Ectodermal cell (in vitro differentiated cells): ENCODE data around the gene EEF1A1. TPM values are rescaled to one million over a fixed set of nuclear protein-coding genes. Genes with fewer than 3 reads are reported as not detected.
"Not testable (repeated sequence)": the region's sequence is repeated elsewhere in the genome, so short reads cannot be mapped to it uniquely, and the experiment has no call there.

Source experiments
- H3K27ac ChIP-seq: 2 replicates; pipeline ENCODE4 v1.7.0; 2013; ENCODE audit warnings: mild to moderate bottlenecking, low read depth, low read length; ENCODE audit not compliant: insufficient read depth, poor library complexity, severe bottlenecking
- H3K27me3 ChIP-seq: 2 replicates; pipeline ENCODE4 v1.7.0; 2013; ENCODE audit warnings: mild to moderate bottlenecking, low read length; ENCODE audit not compliant: insufficient read depth, control insufficient read depth, poor library complexity, severe bottlenecking
- H3K36me3 ChIP-seq: one replicate; pipeline ENCODE4 v1.7.0; 2013; ENCODE audit warnings: low read length; ENCODE audit not compliant: control insufficient read depth, insufficient read depth
- H3K4me1 ChIP-seq: one replicate; pipeline ENCODE4 v1.7.0; 2013; ENCODE audit warnings: low read length; ENCODE audit not compliant: control insufficient read depth, insufficient read depth
- H3K4me3 ChIP-seq: 2 replicates; pipeline ENCODE4 v1.7.0; 2013; ENCODE audit warnings: low read depth, low read length, control low read depth; ENCODE audit not compliant: insufficient read depth
- H3K9me3 ChIP-seq: 2 replicates; pipeline ENCODE4 v1.7.0; 2013; ENCODE audit warnings: mild to moderate bottlenecking, low read length, moderate library complexity; ENCODE audit not compliant: control insufficient read depth
- WGBS, 2 experiments: methylation state at CpG; one replicate each; pipeline ENCODE4 v1.1.7; 2013; ENCODE audit warnings: missing lambda C conversion rate in 2 of 2; 5-methylcytosine and 5-hydroxymethylcytosine counted together
- polyA plus RNA-seq, 4 experiments: library from polyadenylated mRNA; stranded (reverse); fragments of 50-300 nt; gene quantifications; one replicate each; pipeline ENCODE4 v1.2.3, GENCODE V29; 2013

EEF1A1 gene
- 12,851 TPM for polyA plus RNA-seq (2013, experiment 1 of 4)
- 12,629 TPM for polyA plus RNA-seq (2013, experiment 2 of 4)
- 9,874 TPM for polyA plus RNA-seq (2013, experiment 3 of 4)
- 10,984 TPM for polyA plus RNA-seq (2013, experiment 4 of 4)

DNA sequence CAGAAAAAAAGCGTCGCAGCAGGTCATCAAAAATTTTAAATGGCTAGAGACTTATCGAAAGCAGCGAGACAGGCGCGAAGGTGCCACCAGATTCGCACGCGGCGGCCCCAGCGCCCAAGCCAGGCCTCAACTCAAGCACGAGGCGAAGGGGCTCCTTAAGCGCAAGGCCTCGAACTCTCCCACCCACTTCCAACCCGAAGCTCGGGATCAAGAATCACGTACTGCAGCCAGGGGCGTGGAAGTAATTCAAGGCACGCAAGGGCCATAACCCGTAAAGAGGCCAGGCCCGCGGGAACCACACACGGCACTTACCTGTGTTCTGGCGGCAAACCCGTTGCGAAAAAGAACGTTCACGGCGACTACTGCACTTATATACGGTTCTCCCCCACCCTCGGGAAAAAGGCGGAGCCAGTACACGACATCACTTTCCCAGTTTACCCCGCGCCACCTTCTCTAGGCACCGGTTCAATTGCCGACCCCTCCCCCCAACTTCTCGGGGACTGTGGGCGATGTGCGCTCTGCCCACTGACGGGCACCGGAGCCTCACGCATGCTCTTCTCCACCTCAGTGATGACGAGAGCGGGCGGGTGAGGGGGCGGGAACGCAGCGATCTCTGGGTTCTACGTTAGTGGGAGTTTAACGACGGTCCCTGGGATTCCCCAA lies at the start of gene EEF1A1:
EEF1A1 (minus strand) TSS at position 345 of the 663 bp plus-strand sequence. CDS start 1,006 bp downstream, outside the sequence.
- peak within 1 kb of the TSS; percentile 94 for H3K27ac ChIP-seq
- peak within 1 kb of the TSS; percentile 66 for H3K4me3 ChIP-seq
- H3K4me1 ChIP-seq = peaks cover 14% of the 10 kb centered on the region
- peaks cover 15% of the 10 kb centered on the region for H3K27me3 ChIP-seq
- H3K36me3 ChIP-seq = peaks cover 40% of the 10 kb centered on the region
- no peaks in the 10 kb centered on the region for H3K9me3 ChIP-seq
- WGBS, 2 experiments = 0 to 1% methylated on average over 53 of the region's 53 CpGs

DNA sequence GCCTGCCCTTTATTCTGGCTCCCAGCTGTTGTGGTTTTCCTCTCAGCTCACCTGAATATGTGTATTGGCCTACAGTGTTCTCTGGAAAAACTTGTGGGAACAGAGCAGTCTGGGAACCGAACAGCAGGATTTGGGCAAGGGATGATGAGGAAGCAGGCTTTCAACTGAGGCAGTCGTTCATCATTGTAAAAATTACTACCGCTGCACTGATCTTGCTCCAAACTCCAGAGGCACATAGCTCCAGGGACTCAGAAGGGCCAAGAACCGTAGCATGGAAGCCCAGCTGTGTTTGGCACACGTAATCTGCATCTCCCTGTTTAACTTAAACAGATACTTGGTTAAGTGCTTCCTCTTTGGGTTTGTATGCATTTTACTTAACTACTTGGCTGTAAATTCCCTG lies 48.3 kb upstream of the EEF1A1 start:
- Histone ChIP-seq H3K9me3 (no peaks in the 10 kb centered on the region), H3K27me3 (no peaks in the 10 kb centered on the region), H3K4me1 (peaks cover 3% of the 10 kb centered on the region), H3K4me3 (no peak overlapping the region), H3K27ac (no peak overlapping the region), H3K36me3 (no peaks in the 10 kb centered on the region)
- WGBS, 2 experiments = 89 to 92% methylated on average over 5 of the region's 5 CpGs

DNA sequence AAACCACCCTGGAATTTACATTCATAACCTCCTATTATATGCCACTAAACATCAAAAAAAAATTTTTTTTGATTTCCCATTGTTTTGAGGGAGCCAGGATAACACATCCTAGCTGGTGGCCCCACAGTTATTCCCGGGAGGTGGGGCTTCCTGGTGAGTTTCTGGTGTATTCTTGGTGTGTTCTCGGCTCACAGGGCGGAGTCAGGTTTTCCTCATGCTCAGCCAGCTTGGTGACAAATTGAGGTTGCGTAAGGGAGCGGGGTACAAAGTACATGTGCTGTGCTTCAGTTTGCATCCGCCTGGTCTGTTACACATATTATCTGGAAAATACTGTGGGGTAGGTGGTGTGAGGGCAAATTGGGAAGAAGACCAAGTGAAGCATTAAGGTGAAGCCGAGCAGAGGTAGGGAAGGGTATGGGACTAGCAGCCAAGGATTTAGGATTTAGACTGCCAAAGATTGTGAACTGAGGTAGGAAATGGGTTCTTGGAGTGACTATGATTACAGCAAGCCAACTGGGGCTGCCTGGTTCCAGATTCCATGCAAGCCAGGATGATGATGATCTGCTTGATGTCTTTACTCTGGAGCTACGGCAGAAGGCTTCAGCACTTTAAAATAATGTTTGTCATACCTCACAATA lies 46.2 kb upstream of the EEF1A1 start:
- no peaks in the 10 kb centered on the region for H3K27me3 ChIP-seq
- peaks cover 3% of the 10 kb centered on the region for H3K4me1 ChIP-seq
- H3K36me3 ChIP-seq = no peaks in the 10 kb centered on the region
- no peak overlapping the region for H3K27ac ChIP-seq
- no peaks in the 10 kb centered on the region for H3K9me3 ChIP-seq
- no peak overlapping the region for H3K4me3 ChIP-seq
- 93% methylated on average over 8 of the region's 8 CpGs for WGBS, 2 experiments

DNA sequence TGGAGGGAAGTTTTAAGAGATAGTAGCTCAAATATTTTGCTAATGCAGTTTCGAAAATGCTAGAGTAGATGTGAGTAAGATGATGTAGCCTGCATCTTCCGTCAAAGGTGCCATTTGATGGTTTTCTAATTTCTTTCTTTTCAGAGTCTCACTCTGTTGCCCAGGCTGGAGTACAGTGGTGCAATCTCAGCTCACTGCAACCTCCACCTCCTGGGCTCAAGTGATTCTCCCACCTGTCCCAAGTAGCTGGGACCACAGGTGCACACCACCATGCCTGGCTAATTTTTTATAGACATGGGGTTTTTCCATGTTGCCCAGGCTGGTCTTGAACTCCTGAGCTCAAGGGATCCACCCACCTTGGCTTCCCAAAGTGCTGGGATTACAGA lies 45.6 kb upstream of the EEF1A1 start:
- H3K27ac ChIP-seq = peak overlapping the region; percentile 17
- not testable (repeated sequence) for H3K9me3 ChIP-seq, H3K36me3 ChIP-seq, H3K27me3 ChIP-seq, H3K4me3 ChIP-seq, H3K4me1 ChIP-seq
- WGBS, 2 experiments = 87 to 92% methylated on average over 2 of the region's 2 CpGs

DNA sequence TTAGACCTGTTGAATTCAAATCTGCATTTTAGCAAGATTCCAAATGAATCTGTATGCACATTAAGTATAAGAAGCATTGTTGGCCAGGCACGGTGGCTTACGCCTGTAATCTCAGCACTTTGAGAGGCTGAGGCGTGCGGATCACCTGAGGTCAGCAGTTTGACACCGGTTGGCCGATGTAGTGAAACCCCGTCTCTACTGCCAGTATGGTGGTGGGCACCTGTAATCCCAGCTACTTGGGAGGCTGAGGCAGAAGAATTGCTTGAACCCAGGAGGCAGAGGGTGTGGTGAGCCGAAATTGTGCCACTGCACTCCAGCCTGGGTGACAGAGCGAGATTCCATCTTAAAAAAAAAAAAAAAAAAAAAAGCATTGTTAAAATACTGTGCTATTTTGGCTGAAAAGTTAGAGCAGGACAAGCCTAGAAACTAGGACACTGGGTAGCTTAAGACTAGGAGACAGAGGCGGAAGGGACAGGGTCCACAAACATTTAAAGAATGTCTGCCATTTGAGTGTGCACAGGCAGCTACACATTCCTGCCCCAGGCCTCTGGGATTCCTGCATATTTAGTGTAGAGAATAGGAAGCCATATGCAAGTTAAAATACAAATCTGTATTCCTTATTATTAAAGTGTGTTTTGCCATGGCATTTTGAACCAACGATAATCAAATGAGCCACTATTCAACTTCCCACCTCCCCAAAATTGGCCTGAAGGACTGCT lies 45.1 kb upstream of the EEF1A1 start:
- H3K4me3 ChIP-seq = no peak overlapping the region
- H3K27me3 ChIP-seq = no peaks in the 10 kb centered on the region
- no peaks in the 10 kb centered on the region for H3K9me3 ChIP-seq
- H3K27ac ChIP-seq = peak overlapping the region; percentile 17
- H3K4me1 ChIP-seq = peaks cover 3% of the 10 kb centered on the region
- WGBS, 2 experiments = 86 to 88% methylated on average over 10 to 11 of the region's 11 CpGs
- H3K36me3 ChIP-seq = no peaks in the 10 kb centered on the region

DNA sequence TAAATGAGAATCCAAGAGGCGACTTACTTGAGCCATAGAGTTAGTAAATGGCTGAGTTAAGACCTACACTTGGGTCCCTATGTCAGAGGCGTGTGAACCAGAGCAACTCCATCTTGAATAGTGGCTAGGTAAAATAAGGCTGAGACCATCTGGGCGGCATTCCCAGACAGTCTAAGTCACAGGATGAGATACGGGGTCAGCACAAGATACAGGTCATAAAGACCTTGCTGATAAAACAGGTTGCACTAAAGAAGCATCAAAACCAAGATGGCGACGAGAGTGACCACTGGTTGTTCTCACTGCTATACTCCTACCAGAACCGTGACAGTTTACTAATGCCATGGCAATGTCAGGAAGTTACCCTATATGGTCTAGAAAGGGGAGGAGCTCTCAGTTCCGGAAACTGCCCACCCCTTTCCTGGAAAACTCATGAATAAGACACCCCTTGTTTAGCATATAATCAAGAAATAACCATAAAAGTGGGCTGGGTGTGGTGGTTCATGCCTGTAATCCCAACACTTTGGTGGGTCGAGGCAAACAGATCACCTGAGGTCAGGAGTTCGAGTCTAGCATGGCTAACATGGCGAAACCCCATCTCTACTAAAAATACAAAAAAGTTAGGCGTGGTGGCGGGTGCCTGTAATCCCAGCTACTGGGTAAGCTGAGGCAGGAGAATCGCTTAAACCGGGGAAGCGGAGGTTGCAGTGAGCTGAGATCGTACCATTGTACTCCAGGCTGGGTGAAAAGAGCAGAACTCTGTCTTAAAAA lies 43.9 kb upstream of the EEF1A1 start:
- H3K4me3 ChIP-seq = no peak overlapping the region
- no peaks in the 10 kb centered on the region for H3K9me3 ChIP-seq
- 93 to 95% methylated on average over 17 of the region's 17 CpGs for WGBS, 2 experiments

DNA sequence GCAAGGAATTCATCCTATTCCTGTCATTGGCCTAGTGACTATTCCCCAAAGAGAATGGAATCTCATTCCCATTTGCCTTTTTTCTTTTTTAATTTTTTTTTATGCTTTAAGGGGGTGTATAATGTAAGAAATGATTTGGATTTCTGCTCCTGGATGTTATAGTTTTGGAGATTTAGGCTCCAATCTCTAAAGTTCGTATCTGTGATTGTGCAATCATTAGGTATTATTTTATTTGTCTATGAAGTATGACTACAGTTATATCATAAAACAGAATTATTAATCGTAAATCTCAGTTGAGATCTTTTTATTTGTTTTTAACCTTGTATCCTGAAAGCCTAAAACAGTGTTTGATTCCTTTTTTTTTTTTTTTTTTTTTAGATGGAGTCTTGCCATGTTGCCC lies 41.7 kb upstream of the EEF1A1 start:
- 100% methylated on average over 1 of the region's 2 CpGs; no CpG with 5 or more reads in 1 of the 2 experiments for WGBS, 2 experiments
- H3K27me3 ChIP-seq = no peaks in the 10 kb centered on the region
- H3K27ac ChIP-seq = no peak overlapping the region
- H3K36me3 ChIP-seq = no peaks in the 10 kb centered on the region
- no peaks in the 10 kb centered on the region for H3K9me3 ChIP-seq
- peaks cover 11% of the 10 kb centered on the region for H3K4me1 ChIP-seq
- H3K4me3 ChIP-seq = no peak overlapping the region

More for the DNA sequence above, 43.9 kb upstream of the EEF1A1 start:
- Histone ChIP-seq H3K27me3 (no peaks in the 10 kb centered on the region), H3K27ac (no peak overlapping the region), H3K4me1 (peaks cover 3% of the 10 kb centered on the region), H3K36me3 (no peaks in the 10 kb centered on the region)

DNA sequence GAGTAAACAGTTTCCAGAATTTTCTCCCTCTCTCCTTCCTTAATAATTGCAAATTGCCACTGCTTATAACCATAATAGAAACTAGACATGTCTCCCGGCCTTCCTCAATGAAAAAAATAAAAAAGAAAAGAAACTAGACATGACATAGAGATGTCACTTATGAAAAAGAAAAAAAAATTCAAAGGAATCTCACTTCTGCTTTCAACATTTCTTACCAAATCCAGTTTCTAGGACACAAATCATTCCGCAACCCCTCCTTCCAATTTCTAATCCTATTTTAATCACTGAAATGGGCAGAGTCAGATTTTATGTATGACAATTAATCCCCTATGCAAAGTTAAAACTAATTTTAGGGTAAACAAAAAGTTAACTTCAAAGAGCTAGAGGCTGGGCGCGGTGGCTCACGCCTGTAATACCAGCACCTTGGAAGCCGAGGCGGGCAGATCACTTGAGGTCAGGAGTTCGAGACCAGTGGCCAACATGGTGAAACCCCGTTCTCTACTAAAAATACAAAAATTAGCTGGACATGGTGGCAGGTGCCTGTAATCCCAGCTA lies 40.1 kb upstream of the EEF1A1 start:
- peaks cover 7% of the 10 kb centered on the region for H3K4me1 ChIP-seq
- no peak overlapping the region for H3K27ac ChIP-seq
- no peaks in the 10 kb centered on the region for H3K9me3 ChIP-seq
- no peaks in the 10 kb centered on the region for H3K27me3 ChIP-seq
- no peaks in the 10 kb centered on the region for H3K36me3 ChIP-seq
- no peak overlapping the region for H3K4me3 ChIP-seq
- WGBS, 2 experiments = 91 to 92% methylated on average over 9 of the region's 9 CpGs

DNA sequence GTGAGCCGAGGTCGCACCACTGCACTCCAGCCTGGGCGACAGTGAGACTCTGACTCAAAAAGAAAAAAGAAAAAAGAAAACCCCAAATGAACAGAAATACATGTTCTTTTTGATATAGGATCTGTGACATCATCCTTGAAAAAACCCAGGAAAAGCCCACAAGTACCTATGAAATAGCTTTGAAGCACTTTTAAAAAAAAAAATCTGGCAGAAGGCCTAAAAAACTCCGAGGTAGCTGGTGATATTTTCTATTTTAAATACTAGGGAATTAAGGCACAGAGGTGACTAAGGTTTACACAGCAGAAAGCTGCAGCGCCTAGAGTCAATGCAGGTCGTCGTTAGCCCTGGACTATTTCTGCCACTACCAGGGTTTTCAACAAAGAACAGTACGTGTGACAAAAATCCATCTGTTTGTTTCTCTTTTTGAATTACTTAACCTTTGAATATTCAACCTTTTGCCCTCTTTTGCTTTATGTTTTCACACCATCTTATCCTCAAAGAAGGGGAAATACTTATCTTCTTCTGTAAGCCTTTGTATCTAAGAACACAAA lies 39.4 kb upstream of the EEF1A1 start:
- no peak overlapping the region for H3K27ac ChIP-seq

More for the DNA sequence above, 39.4 kb upstream of the EEF1A1 start:
- no peak overlapping the region for H3K4me3 ChIP-seq
- no peaks in the 10 kb centered on the region for H3K9me3 ChIP-seq
- peaks cover 7% of the 10 kb centered on the region for H3K4me1 ChIP-seq
- H3K27me3 ChIP-seq = no peaks in the 10 kb centered on the region
- H3K36me3 ChIP-seq = no peaks in the 10 kb centered on the region
- 68 to 76% methylated on average over 8 of the region's 8 CpGs for WGBS, 2 experiments
